Neural progenitor cell (in vitro differentiated cells): ENCODE measurements around the gene REPIN1. TPM values are rescaled to one million over a fixed set of nuclear protein-coding genes. Genes with fewer than 3 reads are reported as not detected.

Experiments used
- DNase-seq: peaks from one replicate; pipeline ENCODE4 v3.0.0-alpha.2; 2016; ENCODE audit warnings: low spot score
- H2AFZ ChIP-seq: fragments of 200-600 bp; sonication (generic); replicated peaks from 2 replicates; pipeline ENCODE4 v1.6.1; 2016; ENCODE audit warnings: antibody characterized with exemption
- H3F3A ChIP-seq: fragments of 200-600 bp; sonication (generic); 2 replicates; pipeline ENCODE4 v1.6.1; 2016; ENCODE audit warnings: antibody characterized with exemption, low read depth
- H3K27ac ChIP-seq: fragments of 200-600 bp; sonication (generic); 2 replicates; pipeline ENCODE4 v1.5.1; 2016; ENCODE audit warnings: mild to moderate bottlenecking
- H3K27me3 ChIP-seq: fragments of 200-600 bp; sonication (generic); 2 replicates; pipeline ENCODE4 v1.6.1; 2016; ENCODE audit warnings: mild to moderate bottlenecking, moderate library complexity
- H3K36me3 ChIP-seq: fragments of 200-600 bp; sonication (generic); 2 replicates; pipeline ENCODE4 v1.5.1; 2016
- H3K4me1 ChIP-seq: fragments of 200-600 bp; sonication (generic); 2 replicates; pipeline ENCODE4 v1.6.1; 2016; ENCODE audit warnings: mixed run types
- H3K4me2 ChIP-seq: fragments of 200-600 bp; sonication (generic); 2 replicates; pipeline ENCODE4 v1.6.1; 2016
- H3K4me3 ChIP-seq: fragments of 200-600 bp; sonication (generic); 2 replicates; pipeline ENCODE4 v1.5.1; 2016
- H3K79me2 ChIP-seq: fragments of 200-600 bp; sonication (generic); 2 replicates; pipeline ENCODE4 v1.6.1; 2016; ENCODE audit warnings: low read depth
- H3K9ac ChIP-seq: fragments of 200-600 bp; sonication (generic); 2 replicates; pipeline ENCODE4 v1.6.1; 2016
- H3K9me3 ChIP-seq: fragments of 200-600 bp; sonication (generic); 2 replicates; pipeline ENCODE4 v1.5.1; 2016; ENCODE audit warnings: low read depth
- H4K20me1 ChIP-seq: fragments of 200-600 bp; sonication (generic); 2 replicates; pipeline ENCODE4 v1.6.1; 2016; ENCODE audit warnings: low read depth
- H3K27ac Mint-ChIP-seq: 3 replicates; pipeline ENCODE4 v1.8.0; 2021; ENCODE audit warnings: mixed read lengths
- H3K27me3 Mint-ChIP-seq: 2 replicates; pipeline ENCODE4 v1.8.0; 2022; ENCODE audit warnings: low read depth, mild to moderate bottlenecking, inconsistent platforms, moderate library complexity, mixed read lengths; ENCODE audit not compliant: insufficient read depth
- H3K36me3 Mint-ChIP-seq: 3 replicates; pipeline ENCODE4 v1.8.0; 2021; ENCODE audit warnings: mixed read lengths
- H3K4me1 Mint-ChIP-seq: 3 replicates; pipeline ENCODE4 v1.8.0; 2021; ENCODE audit warnings: mixed read lengths
- H3K4me3 Mint-ChIP-seq: 3 replicates; pipeline ENCODE4 v1.8.0; 2021; ENCODE audit warnings: mild to moderate bottlenecking, moderate library complexity, mixed read lengths
- H3K9me3 Mint-ChIP-seq: 3 replicates; pipeline ENCODE4 v1.8.0; 2020; ENCODE audit warnings: mixed read lengths
- EZH2 ChIP-seq: fragments of 200-600 bp; sonication (generic); IDR thresholded peaks from 2 replicates; pipeline ENCODE4 v1.6.1; 2017; ENCODE audit warnings: antibody characterized with exemption, mild to moderate bottlenecking, moderate library complexity
- EZH2phosphoT487 ChIP-seq: fragments of 200-600 bp; sonication (generic); IDR thresholded peaks from 2 replicates; pipeline ENCODE4 v1.6.1; 2017; ENCODE audit warnings: antibody characterized with exemption
- total RNA-seq: library from RNA; depleted of rRNA; stranded (reverse); fragments of >200 nt; gene quantifications from 2 replicates; pipeline ENCODE4 v1.2.3, GENCODE V29; 2015; ENCODE audit warnings: low replicate concordance
- TF ChIP-seq, protein P1 (sequence below): fragments of 200-600 bp; sonication (generic); IDR thresholded peaks from 2 replicates; pipeline ENCODE4 v1.5.1; 2017; ENCODE audit warnings: antibody characterized with exemption, mild to moderate bottlenecking

Gene REPIN1
- total RNA-seq, 1 donor from 2014 or later: 18.0 TPM

DNA sequence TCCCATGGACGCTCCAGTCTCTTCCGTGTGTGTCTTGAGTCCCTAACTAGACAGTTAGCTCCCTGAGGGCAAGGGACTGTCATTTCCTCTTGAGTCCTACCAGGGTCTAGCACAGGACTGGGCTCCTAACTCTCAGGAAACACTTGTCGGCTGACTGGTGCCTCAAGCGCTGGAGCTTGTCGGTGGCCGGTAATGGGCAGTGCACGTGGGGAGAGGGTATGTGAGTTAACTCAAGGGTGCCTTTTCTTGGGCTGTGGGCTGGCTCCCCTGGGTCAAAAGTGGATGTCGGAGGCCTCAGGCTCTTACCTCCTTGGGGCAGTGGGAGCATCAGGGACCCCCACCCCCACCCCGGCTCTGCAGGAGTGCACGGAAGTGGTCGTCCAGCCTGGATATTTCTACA lies 43.4 kb downstream of the REPIN1 start:
- no peak overlapping the region for H3K27ac ChIP-seq
- no peaks in the 10 kb centered on the region for H3K4me1 ChIP-seq
- H3K27me3 Mint-ChIP-seq: peaks cover 14% of the 10 kb centered on the region
- no peak for TF ChIP-seq EZH2phosphoT487
- no peak for TF ChIP-seq EZH2
- TF ChIP-seq, protein P1, sequence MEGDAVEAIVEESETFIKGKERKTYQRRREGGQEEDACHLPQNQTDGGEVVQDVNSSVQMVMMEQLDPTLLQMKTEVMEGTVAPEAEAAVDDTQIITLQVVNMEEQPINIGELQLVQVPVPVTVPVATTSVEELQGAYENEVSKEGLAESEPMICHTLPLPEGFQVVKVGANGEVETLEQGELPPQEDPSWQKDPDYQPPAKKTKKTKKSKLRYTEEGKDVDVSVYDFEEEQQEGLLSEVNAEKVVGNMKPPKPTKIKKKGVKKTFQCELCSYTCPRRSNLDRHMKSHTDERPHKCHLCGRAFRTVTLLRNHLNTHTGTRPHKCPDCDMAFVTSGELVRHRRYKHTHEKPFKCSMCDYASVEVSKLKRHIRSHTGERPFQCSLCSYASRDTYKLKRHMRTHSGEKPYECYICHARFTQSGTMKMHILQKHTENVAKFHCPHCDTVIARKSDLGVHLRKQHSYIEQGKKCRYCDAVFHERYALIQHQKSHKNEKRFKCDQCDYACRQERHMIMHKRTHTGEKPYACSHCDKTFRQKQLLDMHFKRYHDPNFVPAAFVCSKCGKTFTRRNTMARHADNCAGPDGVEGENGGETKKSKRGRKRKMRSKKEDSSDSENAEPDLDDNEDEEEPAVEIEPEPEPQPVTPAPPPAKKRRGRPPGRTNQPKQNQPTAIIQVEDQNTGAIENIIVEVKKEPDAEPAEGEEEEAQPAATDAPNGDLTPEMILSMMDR: no peak
- no peaks in the 10 kb centered on the region for H3K79me2 ChIP-seq
- peaks cover 9% of the 10 kb centered on the region for H3K36me3 Mint-ChIP-seq
- no peaks in the 10 kb centered on the region for H3K9me3 ChIP-seq
- H2AFZ ChIP-seq: no peak overlapping the region
- peak overlapping the region; percentile 40 for H3K27ac Mint-ChIP-seq
- no peaks in the 10 kb centered on the region for H3K27me3 ChIP-seq
- no peak overlapping the region for H3K4me3 ChIP-seq
- peaks cover under 1% of the 10 kb centered on the region for H3F3A ChIP-seq
- H3K36me3 ChIP-seq: no peaks in the 10 kb centered on the region
- no peak overlapping the region for H3K4me2 ChIP-seq
- H4K20me1 ChIP-seq: no peaks in the 10 kb centered on the region
- no peaks in the 10 kb centered on the region for H3K9me3 Mint-ChIP-seq
- H3K4me1 Mint-ChIP-seq: peaks cover 41% of the 10 kb centered on the region
- peak overlapping the region; percentile 57 for H3K4me3 Mint-ChIP-seq
- no peak overlapping the region for H3K9ac ChIP-seq
- DNase-seq: no peak

DNA sequence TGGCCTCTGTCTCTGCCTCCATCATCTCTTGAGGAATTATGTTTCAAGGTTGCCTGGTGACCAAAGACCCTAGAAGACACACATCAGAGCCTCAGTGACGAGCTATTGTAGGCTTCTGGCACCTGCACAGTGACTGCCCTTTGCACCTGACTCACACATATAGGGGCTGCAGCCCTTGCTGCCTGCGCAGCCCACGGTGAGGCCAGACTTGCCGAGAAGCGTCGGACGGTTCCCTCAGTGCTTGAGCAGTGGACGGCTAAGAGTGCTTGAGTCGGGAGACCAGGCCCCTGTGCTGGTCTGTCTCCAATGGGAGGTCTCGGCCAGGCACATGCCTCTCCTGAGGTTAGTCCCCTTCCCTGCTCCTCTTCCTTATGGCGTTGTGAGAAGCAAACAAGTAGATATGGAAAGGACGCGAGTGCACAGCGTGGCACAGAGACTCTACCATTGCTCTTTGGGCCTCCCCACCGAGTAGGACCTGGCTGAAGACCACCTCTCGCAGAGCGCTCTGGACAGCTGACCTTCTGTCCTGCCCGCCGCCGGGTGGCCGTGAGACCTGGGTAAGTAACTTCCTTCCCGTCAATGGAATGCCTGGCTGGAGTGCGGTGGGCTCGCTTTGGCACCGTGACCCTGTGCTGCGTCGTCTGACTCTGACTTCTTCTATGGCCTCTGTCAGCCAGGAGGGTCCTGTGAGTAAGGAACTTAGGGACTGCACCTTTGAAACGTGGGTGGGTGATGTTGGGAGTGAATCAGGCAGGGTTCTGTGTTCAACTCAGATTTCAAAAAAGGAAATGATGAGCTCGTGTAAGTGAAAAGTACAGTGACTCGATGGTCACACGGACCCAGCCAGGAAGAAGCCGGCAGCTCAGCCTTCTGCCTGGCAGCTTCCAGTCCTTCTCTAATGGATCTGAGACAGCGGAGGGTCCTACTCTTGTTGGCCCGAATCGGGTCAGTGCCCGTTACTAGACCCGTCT lies 44.2 kb downstream of the REPIN1 start:
- no peaks in the 10 kb centered on the region for H3K9me3 ChIP-seq
- Mint-ChIP-seq H3K36me3 (peaks cover 7% of the 10 kb centered on the region), H3K27me3 (peaks cover 14% of the 10 kb centered on the region), H3K4me3 (no peak overlapping the region), H3K27ac (peak overlapping the region; percentile 89), H3K4me1 (peaks cover 39% of the 10 kb centered on the region), H3K9me3 (no peaks in the 10 kb centered on the region)
- H3K9ac ChIP-seq: no peak overlapping the region
- no peaks in the 10 kb centered on the region for H3K79me2 ChIP-seq
- no peaks in the 10 kb centered on the region for H4K20me1 ChIP-seq
- no peaks in the 10 kb centered on the region for H3K27me3 ChIP-seq
- no peak overlapping the region for H3K4me2 ChIP-seq
- no peaks in the 10 kb centered on the region for H3K4me1 ChIP-seq
- H3K27ac ChIP-seq: no peak overlapping the region
- no peak overlapping the region for H2AFZ ChIP-seq
- no peak for DNase-seq
- no peak for TF ChIP-seq EZH2phosphoT487
- TF ChIP-seq, protein P1: no peak
- TF ChIP-seq EZH2: no peak
- H3K36me3 ChIP-seq: no peaks in the 10 kb centered on the region
- no peaks in the 10 kb centered on the region for H3F3A ChIP-seq
- no peak overlapping the region for H3K4me3 ChIP-seq

DNA sequence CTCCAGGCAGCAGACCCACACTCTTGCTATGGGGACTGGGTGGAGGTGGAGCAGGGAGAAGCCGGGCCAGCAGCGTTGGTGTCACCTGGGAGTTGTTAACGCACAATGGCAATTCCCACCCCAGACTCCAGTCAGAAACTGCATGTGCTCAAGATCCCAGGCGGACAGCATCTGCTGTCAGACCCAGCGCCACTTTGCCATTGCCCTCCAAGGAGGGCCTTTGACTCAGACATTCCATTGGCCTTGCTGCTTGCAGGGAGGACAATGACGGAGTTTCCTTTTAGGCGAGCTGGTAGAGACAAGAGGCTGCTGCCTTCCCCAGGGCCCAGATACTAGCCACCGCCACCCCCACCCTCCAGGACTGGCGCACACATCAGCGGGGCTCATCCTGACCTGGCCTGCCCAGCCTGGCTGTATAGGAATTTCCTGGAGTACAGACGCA lies 45.0 kb downstream of the REPIN1 start:
- Histone ChIP-seq H3K27ac (no peak overlapping the region), H3F3A (no peaks in the 10 kb centered on the region), H4K20me1 (no peaks in the 10 kb centered on the region), H3K79me2 (no peaks in the 10 kb centered on the region), H3K9ac (no peak overlapping the region), H3K4me3 (no peak overlapping the region), H3K4me2 (no peak overlapping the region), H3K36me3 (no peaks in the 10 kb centered on the region), H3K27me3 (no peaks in the 10 kb centered on the region), H3K9me3 (no peaks in the 10 kb centered on the region), H2AFZ (no peak overlapping the region), H3K4me1 (no peaks in the 10 kb centered on the region)
- TF ChIP-seq EZH2phosphoT487 (no peak), EZH2 (no peak)
- TF ChIP-seq, protein P1: no peak
- peaks cover 14% of the 10 kb centered on the region for H3K27me3 Mint-ChIP-seq
- peak overlapping the region; percentile 74 for H3K27ac Mint-ChIP-seq
- H3K4me3 Mint-ChIP-seq: no peak overlapping the region
- DNase-seq: no peak
- H3K9me3 Mint-ChIP-seq: no peaks in the 10 kb centered on the region
- H3K36me3 Mint-ChIP-seq: peaks cover 4% of the 10 kb centered on the region
- peaks cover 36% of the 10 kb centered on the region for H3K4me1 Mint-ChIP-seq
